Naive thymus-derived CD4-positive, alpha-beta T cell (primary cell): Measurements from ENCODE around the gene PPRC1. TPM values are rescaled to one million over a fixed set of nuclear protein-coding genes. Genes with fewer than 3 reads are reported as not detected.

Source experiments
- ATAC-seq: fragments of 150-1000 bp; cut with Tn5 transposase; 2 replicates; pipeline ENCODE4 v1.10.0; 2021; ENCODE audit warnings: mild to moderate bottlenecking, moderate library complexity
- CTCF ChIA-PET: fragments of 350-600 bp; sonication (Branson Sonifier 250); formaldehyde crosslinking; loops from one replicate; lab custom pipeline; 2021; ENCODE audit warnings: antibody characterized with exemption; lab: Charles Lee
- POLR2A ChIA-PET: fragments of 350-600 bp; sonication (Branson Sonifier 250); formaldehyde crosslinking; loops from one replicate; lab custom pipeline; 2021; ENCODE audit warnings: antibody characterized with exemption, inconsistent platforms; lab: Charles Lee
- DNase-seq, 9 donors: peaks; one replicate each; pipeline versions ENCODE4 v3.0.0 to v3.0.0-alpha.2; 2020 to 2022; ENCODE audit warnings: mixed read lengths in 1 of 9
- H3K27ac ChIP-seq: one replicate; pipeline ENCODE4 v1.7.0; 2013; ENCODE audit warnings: mild to moderate bottlenecking, low read depth, low read length, moderate library complexity
- H3K27me3 ChIP-seq, 2 donors: one replicate each; pipeline ENCODE4 v1.7.0; 2013; ENCODE audit warnings: low read length in 2 of 2, mild to moderate bottlenecking in 2 of 2, moderate library complexity in 2 of 2; ENCODE audit not compliant: control insufficient read depth in 2 of 2, insufficient read depth in 2 of 2
- H3K36me3 ChIP-seq, 3 experiments: 1 replicate in 2 of 3; 2 replicates in 1 of 3; pipeline ENCODE4 v1.7.0; 2013; ENCODE audit warnings: low read length in 3 of 3, mild to moderate bottlenecking in 3 of 3, moderate library complexity in 1 of 3; ENCODE audit not compliant: insufficient read depth in 3 of 3, control insufficient read depth in 2 of 3
- H3K4me1 ChIP-seq, 2 donors: one replicate each; pipeline ENCODE4 v1.7.0; 2013; ENCODE audit warnings: low read length in 2 of 2, mild to moderate bottlenecking in 2 of 2, moderate library complexity in 1 of 2; ENCODE audit not compliant: control insufficient read depth in 2 of 2, insufficient read depth in 2 of 2
- H3K4me3 ChIP-seq: 2 replicates; pipeline ENCODE4 v1.7.0; 2013; ENCODE audit warnings: mild to moderate bottlenecking, low read length
- H3K9me3 ChIP-seq, 3 experiments: 1 replicate in 2 of 3; 2 replicates in 1 of 3; pipeline ENCODE4 v1.7.0; 2013; ENCODE audit warnings: low read length in 3 of 3; ENCODE audit not compliant: control insufficient read depth in 2 of 3
- H3K27ac Mint-ChIP-seq, 9 donors: one replicate each; pipeline ENCODE4 v1.8.0; 2020 to 2022; ENCODE audit warnings: mixed read lengths in 9 of 9, mild to moderate bottlenecking in 8 of 9, moderate library complexity in 5 of 9, inconsistent platforms in 2 of 9
- H3K27me3 Mint-ChIP-seq, 5 donors: one replicate each; pipeline ENCODE4 v1.8.0; 2021 to 2022; ENCODE audit warnings: mixed read lengths in 5 of 5, mild to moderate bottlenecking in 1 of 5
- H3K36me3 Mint-ChIP-seq, 5 donors: one replicate each; pipeline ENCODE4 v1.8.0; 2020 to 2022; ENCODE audit warnings: mixed read lengths in 5 of 5, mild to moderate bottlenecking in 3 of 5, inconsistent platforms in 1 of 5
- H3K4me1 Mint-ChIP-seq, 7 donors: one replicate each; pipeline ENCODE4 v1.8.0; 2020 to 2022; ENCODE audit warnings: mixed read lengths in 7 of 7, mild to moderate bottlenecking in 3 of 7, inconsistent platforms in 1 of 7
- H3K4me3 Mint-ChIP-seq, 10 donors: one replicate each; pipeline ENCODE4 v1.8.0; 2020 to 2022; ENCODE audit warnings: mild to moderate bottlenecking in 10 of 10, mixed read lengths in 10 of 10, moderate library complexity in 6 of 10, inconsistent platforms in 2 of 10
- H3K9me3 Mint-ChIP-seq, 11 donors: one replicate each; pipeline ENCODE4 v1.8.0; 2020 to 2022; ENCODE audit warnings: mixed read lengths in 11 of 11, mild to moderate bottlenecking in 4 of 11, inconsistent platforms in 1 of 11, moderate library complexity in 1 of 11
- intact Hi-C, 2 donors: fragments of 100-400 bp; cut with micrococcal nuclease; formaldehyde crosslinking; loops; one replicate each; pipeline ENCODE4 v1.15.1; 2023
- polyA plus RNA-seq, 2 donors: library from polyadenylated mRNA; unstranded; fragments of 300-500 nt; fragmentation: Illumina TruSeq; gene quantifications; one replicate each; pipeline ENCODE4 v1.2.3, GENCODE V29; 2021
- total RNA-seq, 6 experiments: library from RNA in 5 of 6; stranded (reverse) in 5 of 6; gene quantifications; 1 replicate in 5 of 6; 2 replicates in 1 of 6; pipeline ENCODE4 v1.2.3 and lab custom pipeline; 2021 to 2026

Gene PPRC1
- total and polyA plus RNA-seq, 7 experiments from 2014 or later, result 9.7 to 56.5 (median 35.7) TPM

- ChIA-PET POLR2A (interaction anchor here (0.6 to 2.6 kb wide), 5 partner anchors 14 to 275 kb away, joined by 3 to 10 read pairs (median 5); partner anchors contain the start of genes NOLC1 and PPRC1), CTCF (interaction anchor here (1.0 to 1.8 kb wide), 2 partner anchors 12 to 107 kb away, joined by 3 to 4 read pairs; no protein-coding TSS in a partner anchor)
- ATAC-seq (no peak), DNase-seq (no peak)
- peak overlapping the region; percentile 84 to 97 (median 92) for H3K4me3 Mint-ChIP-seq
- peaks cover 0 to 11% (median 0%) of the 10 kb centered on the region in 5 donors for H3K36me3 Mint-ChIP-seq
- H3K27ac ChIP-seq, result peak overlapping the region; percentile 97
- H3K9me3 Mint-ChIP-seq, result no peaks in the 10 kb centered on the region
- H3K4me1 Mint-ChIP-seq, result peaks cover 54 to 76% (median 70%) of the 10 kb centered on the region in 7 donors
- H3K36me3 ChIP-seq, result peaks cover 0 to 3% (median 0%) of the 10 kb centered on the region in 3 experiments
- H3K27me3 ChIP-seq, result no peaks in the 10 kb centered on the region
- no peaks in the 10 kb centered on the region for H3K9me3 ChIP-seq
- peak overlapping the region; percentile 90 for H3K4me3 ChIP-seq
- peaks cover 55 to 64% of the 10 kb centered on the region in 2 donors for H3K4me1 ChIP-seq
- peak overlapping the region; percentile 80 to 98 (median 93) for H3K27ac Mint-ChIP-seq
- intact Hi-C loops, result loop anchor here in 1 of 2 donors (1.0 to 5.0 kb wide), 6 partner anchors 51 to 526 kb away; partner anchors contain the start of genes GBF1, HPS6, OGA and SUFU
- H3K27me3 Mint-ChIP-seq, result no peaks in the 10 kb centered on the region
Observed at GRCh38 chr10:102116656-102117055, 16.2 kb upstream of the PPRC1 start.

DNA sequence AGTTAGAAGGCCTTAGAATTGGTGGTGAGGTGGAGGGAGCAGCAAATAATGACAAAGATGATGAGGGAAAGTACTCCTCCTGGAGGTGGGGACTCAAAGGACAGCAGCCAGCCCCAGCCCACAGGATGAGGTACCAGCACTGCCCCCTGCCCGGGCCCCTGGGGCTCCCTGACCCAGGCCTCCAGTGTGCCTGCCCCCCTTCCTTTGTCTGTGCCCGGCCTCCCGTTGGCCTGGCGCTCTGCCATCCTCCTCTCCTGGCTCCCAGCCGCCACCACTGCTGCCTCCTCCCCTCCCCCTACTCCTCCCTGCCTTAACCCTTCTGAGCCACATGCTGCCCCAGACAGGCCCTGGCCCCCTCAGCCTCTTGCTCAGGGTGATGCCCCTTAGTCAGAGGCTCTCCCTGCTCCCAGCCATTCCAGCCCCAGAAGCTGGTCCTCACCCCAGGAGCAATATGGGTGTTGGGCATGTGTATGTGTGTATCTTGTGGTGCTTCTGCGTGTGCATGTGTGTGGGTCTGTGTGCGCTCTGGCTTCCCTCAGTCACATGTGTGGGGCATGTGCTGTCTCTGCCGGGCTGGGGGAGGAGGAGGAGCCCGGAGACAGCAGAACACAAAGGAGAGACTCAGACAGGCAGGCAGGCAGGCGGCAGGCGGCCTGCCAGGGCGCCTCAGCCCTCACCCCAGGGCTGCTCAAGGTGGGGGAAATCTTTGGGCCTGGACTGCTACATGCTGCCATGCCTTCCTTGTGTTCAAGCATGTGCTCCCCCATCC, 15.3 kb upstream of the PPRC1 start:
- Mint-ChIP-seq H3K4me1 (peaks cover 48 to 76% (median 66%) of the 10 kb centered on the region in 7 donors), H3K36me3 (peaks cover 0 to 11% (median 0%) of the 10 kb centered on the region in 5 donors), H3K27me3 (no peaks in the 10 kb centered on the region), H3K27ac (peak overlapping the region; percentile 80 to 98 (median 94)), H3K4me3 (peak overlapping the region; percentile 84 to 98 (median 93)), H3K9me3 (no peaks in the 10 kb centered on the region)
- POLR2A ChIA-PET, result interaction anchor here (0.6 to 2.6 kb wide), 9 partner anchors 9 to 498 kb away, joined by 3 to 15 read pairs (median 6); partner anchors contain the start of genes HPS6, NOLC1, OGA and PPRC1
- intact Hi-C loops, result loop anchor here in 1 of 2 donors (1.0 to 5.0 kb wide), 6 partner anchors 52 to 525 kb away; partner anchors contain the start of genes GBF1, HPS6, OGA and SUFU
- no peaks in the 10 kb centered on the region for H3K9me3 ChIP-seq
- H3K4me3 ChIP-seq, result peak overlapping the region; percentile 90
- peaks cover 0 to 3% (median 0%) of the 10 kb centered on the region in 3 experiments for H3K36me3 ChIP-seq
- ATAC-seq, result peak; percentile 55
- peak; percentile 36 to 80 (median 69) for DNase-seq
- no peaks in the 10 kb centered on the region for H3K27me3 ChIP-seq
- CTCF ChIA-PET, result interaction anchor here (1.0 to 1.2 kb wide), 2 partner anchors 13 to 108 kb away, joined by 3 to 5 read pairs; no protein-coding TSS in a partner anchor
- peak overlapping the region; percentile 97 for H3K27ac ChIP-seq
- peaks cover 54 to 62% of the 10 kb centered on the region in 2 donors for H3K4me1 ChIP-seq

DNA sequence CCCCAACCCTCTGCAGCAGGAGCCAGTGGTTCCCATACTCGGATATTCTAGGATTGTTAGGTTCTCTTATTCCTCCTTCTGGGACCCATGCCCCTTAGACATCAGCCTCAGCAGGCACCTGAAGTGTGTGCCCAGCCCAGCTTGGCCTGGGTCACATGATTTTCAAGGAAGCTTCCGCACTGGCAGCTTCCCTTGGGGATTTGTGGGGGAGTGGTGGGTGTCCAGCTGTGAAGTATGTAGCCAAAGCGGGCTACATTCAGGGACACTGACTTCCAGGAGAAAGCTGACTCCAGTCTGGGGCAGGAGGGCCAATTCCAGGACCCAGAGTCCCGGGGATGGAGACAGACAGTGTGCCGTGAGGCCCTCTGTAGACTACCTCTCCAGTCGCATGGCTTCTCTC, 14.0 kb upstream of the PPRC1 start:
- Histone ChIP-seq H3K27ac (peak overlapping the region; percentile 97), H3K4me1 (peaks cover 42 to 49% of the 10 kb centered on the region in 2 donors), H3K4me3 (peak overlapping the region; percentile 90), H3K27me3 (no peaks in the 10 kb centered on the region), H3K36me3 (peaks cover 0 to 3% (median 0%) of the 10 kb centered on the region in 3 experiments), H3K9me3 (no peaks in the 10 kb centered on the region)
- no peak for DNase-seq
- peaks cover 0 to 6% (median 0%) of the 10 kb centered on the region in 5 donors for H3K36me3 Mint-ChIP-seq
- no peak for ATAC-seq
- POLR2A ChIA-PET, result interaction anchor here (0.7 to 1.8 kb wide), 13 partner anchors 8 to 527 kb away, joined by 3 to 15 read pairs (median 5); partner anchors contain the start of genes ACTR1A, HPS6, NOLC1 and OGA
- H3K9me3 Mint-ChIP-seq, result no peaks in the 10 kb centered on the region
- intact Hi-C loops, result loop anchor here (1.0 to 5.0 kb wide), 4 partner anchors 302 to 525 kb away; partner anchors contain the start of genes TRIM8 (in 2 of the 2) and OGA (in 1 of the 2)
- peak overlapping the region; percentile 84 to 98 (median 93) for H3K4me3 Mint-ChIP-seq
- H3K27ac Mint-ChIP-seq, result peak overlapping the region; percentile 80 to 98 (median 94)
- H3K4me1 Mint-ChIP-seq, result peaks cover 36 to 70% (median 60%) of the 10 kb centered on the region in 7 donors
- H3K27me3 Mint-ChIP-seq, result no peaks in the 10 kb centered on the region
- CTCF ChIA-PET, result interaction anchor here (0.7 to 1.2 kb wide), 4 partner anchors 12 to 314 kb away, joined by 3 to 6 read pairs (median 4); partner anchors contain the start of gene PPRC1

DNA sequence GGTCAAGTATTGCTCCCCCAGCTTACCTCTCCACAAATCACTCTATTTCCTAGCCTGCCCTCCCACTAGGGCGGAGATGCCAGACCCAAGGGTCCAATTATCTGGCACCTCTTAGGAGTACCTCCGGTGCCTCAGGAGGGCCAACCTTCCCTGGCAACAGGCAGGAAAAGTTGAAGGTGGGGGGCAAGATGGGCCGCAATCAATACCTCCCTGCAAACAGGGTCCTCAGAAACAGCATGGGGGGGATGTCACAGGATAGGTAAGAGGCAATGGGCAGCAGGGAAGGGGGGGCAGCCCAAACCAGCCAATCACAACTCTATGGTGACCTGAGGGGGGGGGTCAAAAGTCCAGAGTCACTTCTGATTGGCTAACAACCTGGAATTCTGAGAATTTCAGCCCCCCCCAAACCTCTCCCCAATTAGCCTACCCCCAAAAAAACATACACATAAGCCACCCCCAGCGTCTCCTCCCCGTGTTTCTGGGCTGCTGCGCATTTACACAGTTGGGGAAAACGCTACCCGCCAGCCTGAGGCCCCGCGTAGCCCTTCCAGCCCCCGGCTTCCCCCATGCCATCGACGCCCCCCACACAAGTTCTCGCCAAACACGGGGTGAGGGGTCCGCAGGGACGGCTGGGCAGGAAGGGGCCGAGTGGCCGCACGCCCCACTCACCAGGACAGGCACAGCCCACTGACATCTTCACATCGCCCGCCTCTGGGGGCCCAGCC, 13.3 kb upstream of the PPRC1 start:
- peaks cover 0 to 6% (median 0%) of the 10 kb centered on the region in 5 donors for H3K36me3 Mint-ChIP-seq
- no peaks in the 10 kb centered on the region for H3K9me3 Mint-ChIP-seq
- Histone ChIP-seq H3K27ac (peak overlapping the region; percentile 97), H3K36me3 (peaks cover 0 to 3% (median 0%) of the 10 kb centered on the region in 3 experiments), H3K4me1 (peaks cover 41 to 47% of the 10 kb centered on the region in 2 donors), H3K4me3 (peak overlapping the region; percentile 90), H3K9me3 (no peaks in the 10 kb centered on the region), H3K27me3 (no peaks in the 10 kb centered on the region)
- ChIA-PET CTCF (interaction anchor here (1.0 to 1.2 kb wide), 2 partner anchors 13 to 314 kb away, joined by 4 to 6 read pairs; partner anchors contain the start of gene PPRC1), POLR2A (interaction anchor here (0.7 to 1.8 kb wide), 11 partner anchors 9 to 526 kb away, joined by 3 to 15 read pairs (median 4); partner anchors contain the start of genes ACTR1A, HPS6, OGA and PPRC1)
- intact Hi-C loops, result loop anchor here (1.0 to 5.0 kb wide), 7 partner anchors 13 to 525 kb away; partner anchors contain the start of genes NOLC1 (in 2 of the 2), OGA (in 2 of the 2) and TRIM8 (in 2 of the 2)
- H3K4me1 Mint-ChIP-seq, result peaks cover 36 to 70% (median 59%) of the 10 kb centered on the region in 7 donors
- H3K27me3 Mint-ChIP-seq, result no peaks in the 10 kb centered on the region
- peak in 6 of 9 donors; percentile 38 to 53 (median 49) for DNase-seq
- peak overlapping the region; percentile 84 to 98 (median 93) for H3K4me3 Mint-ChIP-seq
- ATAC-seq, result peak; percentile 9
- H3K27ac Mint-ChIP-seq, result peak overlapping the region; percentile 80 to 98 (median 94)

DNA sequence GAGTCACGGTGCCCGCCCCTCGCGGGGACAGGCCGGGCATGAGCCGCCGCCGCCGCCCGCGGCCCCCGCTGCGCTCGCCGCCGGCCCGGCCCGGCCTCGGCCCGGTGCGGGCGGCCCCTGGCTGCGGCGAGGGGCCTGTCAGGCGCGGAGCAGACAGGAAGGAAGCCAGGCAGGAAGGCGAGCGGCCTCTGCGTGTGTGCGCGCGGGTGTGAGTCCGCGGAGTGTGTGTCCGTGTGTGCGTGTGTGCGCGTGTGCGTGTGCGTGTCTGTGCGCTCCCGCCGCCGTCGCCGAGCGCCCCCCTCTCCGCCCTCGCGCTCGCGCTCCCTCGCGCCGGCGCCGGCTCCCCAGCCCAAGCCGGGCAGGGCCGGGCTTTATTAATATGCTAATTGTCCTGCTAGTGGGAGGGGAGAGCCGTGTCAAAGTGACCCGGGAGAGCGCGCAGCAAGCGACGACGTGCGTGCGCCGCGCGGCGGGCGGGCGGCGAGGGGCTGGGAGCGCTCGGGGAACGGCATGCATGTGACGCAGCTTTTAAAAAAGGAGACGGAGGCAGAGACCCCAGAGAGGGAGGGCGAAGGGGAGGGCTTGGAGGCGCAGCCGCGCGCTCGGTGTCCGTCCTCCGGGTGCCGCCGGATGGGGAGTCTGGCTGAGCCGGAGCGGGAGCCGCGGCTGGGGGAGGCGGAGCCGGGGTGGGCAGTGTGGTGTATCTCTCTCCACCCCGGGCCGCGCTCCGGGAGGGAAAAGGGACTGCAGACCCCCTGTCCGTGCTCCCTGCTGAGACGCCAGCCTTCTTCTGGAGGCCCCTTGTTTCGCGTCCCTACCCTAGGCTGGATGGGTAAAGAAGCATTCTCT, 12.5 kb upstream of the PPRC1 start, which contains the start of gene LDB1:
LDB1 (minus strand) TSS at position 227 of the 849 bp plus-strand sequence. CDS start 258 bp downstream, outside the sequence.
- peak within 1 kb of the TSS; percentile 90 for H3K4me3 ChIP-seq
- Mint-ChIP-seq H3K27me3 (no peaks in the 10 kb centered on the region), H3K4me3 (peak within 1 kb of the TSS; percentile 88 to 98 (median 94)), H3K27ac (peak within 1 kb of the TSS; percentile 80 to 98 (median 94)), H3K9me3 (no peaks in the 10 kb centered on the region), H3K36me3 (peaks cover 0 to 3% (median 0%) of the 10 kb centered on the region in 5 donors), H3K4me1 (peaks cover 36 to 65% (median 57%) of the 10 kb centered on the region in 7 donors)
- H3K9me3 ChIP-seq, result no peaks in the 10 kb centered on the region
- H3K4me1 ChIP-seq, result peaks cover 40 to 43% of the 10 kb centered on the region in 2 donors
- peak; percentile 51 to 74 (median 67) for DNase-seq
- POLR2A ChIA-PET, result interaction anchor here (0.6 to 1.9 kb wide), 6 partner anchors 7 to 630 kb away, joined by 3 to 10 read pairs (median 3); partner anchors contain the start of gene PPRC1
- intact Hi-C loops, result loop anchor here (1.0 kb wide), 3 partner anchors 12 to 302 kb away; partner anchors contain the start of genes NOLC1 (in 2 of the 2) and OGA (in 1 of the 2)
- H3K27ac ChIP-seq, result peak within 1 kb of the TSS; percentile 97
- no peaks in the 10 kb centered on the region for H3K27me3 ChIP-seq
- ATAC-seq, result peak; percentile 70
- CTCF ChIA-PET, result interaction anchor here (2.8 kb wide), 1 partner anchor 12 kb away, joined by 12 read pairs; the partner anchor contains the start of gene PPRC1
- H3K36me3 ChIP-seq, result peaks cover 0 to 3% (median 0%) of the 10 kb centered on the region in 3 experiments
